ENCODE results near the gene LRBA. TPM values are rescaled to one million over a fixed set of nuclear protein-coding genes. Genes with fewer than 3 reads are reported as not detected.

The LRBA gene
- total RNA-seq, 1 donor from 2014 or later: 46.2 TPM

DNA sequence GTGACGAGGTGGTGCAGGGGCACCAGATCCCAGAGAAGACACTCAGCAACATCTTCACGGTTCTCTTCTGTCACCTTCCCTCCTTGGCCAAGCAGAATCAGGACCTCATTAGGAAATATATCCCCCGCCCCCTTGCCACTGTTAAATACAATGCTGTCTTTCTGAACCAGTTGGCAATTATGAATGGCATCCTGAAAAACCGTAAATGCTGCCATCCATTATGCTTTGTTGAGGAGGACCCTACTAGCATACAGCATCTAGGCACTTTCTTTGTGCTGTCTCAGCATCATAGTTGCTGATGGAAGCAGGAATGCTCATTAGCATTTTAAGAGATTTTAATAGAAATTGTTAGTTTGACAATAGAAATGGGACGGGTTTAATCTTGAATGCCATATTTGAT is 798.4 kb downstream of the LRBA start:
- H3K4me3 ChIP-seq: no peak overlapping the region
- intact Hi-C loops (cut with DNase I): loop anchor here (10.0 kb wide), 1 partner anchor 212 kb away; no protein-coding TSS in a partner anchor
- DNase-seq (no peak), ATAC-seq (no peak)
- H3K9me3 ChIP-seq: no peaks in the 10 kb centered on the region
- H3K27ac ChIP-seq: no peak overlapping the region
- H3K36me3 ChIP-seq: no peaks in the 10 kb centered on the region
- H3K4me1 ChIP-seq: peaks cover 6% of the 10 kb centered on the region
- TF ChIP-seq, protein P1, sequence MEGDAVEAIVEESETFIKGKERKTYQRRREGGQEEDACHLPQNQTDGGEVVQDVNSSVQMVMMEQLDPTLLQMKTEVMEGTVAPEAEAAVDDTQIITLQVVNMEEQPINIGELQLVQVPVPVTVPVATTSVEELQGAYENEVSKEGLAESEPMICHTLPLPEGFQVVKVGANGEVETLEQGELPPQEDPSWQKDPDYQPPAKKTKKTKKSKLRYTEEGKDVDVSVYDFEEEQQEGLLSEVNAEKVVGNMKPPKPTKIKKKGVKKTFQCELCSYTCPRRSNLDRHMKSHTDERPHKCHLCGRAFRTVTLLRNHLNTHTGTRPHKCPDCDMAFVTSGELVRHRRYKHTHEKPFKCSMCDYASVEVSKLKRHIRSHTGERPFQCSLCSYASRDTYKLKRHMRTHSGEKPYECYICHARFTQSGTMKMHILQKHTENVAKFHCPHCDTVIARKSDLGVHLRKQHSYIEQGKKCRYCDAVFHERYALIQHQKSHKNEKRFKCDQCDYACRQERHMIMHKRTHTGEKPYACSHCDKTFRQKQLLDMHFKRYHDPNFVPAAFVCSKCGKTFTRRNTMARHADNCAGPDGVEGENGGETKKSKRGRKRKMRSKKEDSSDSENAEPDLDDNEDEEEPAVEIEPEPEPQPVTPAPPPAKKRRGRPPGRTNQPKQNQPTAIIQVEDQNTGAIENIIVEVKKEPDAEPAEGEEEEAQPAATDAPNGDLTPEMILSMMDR (IDR thresholded peaks at IDR 0.05): no peak
- no peaks in the 10 kb centered on the region for H3K27me3 ChIP-seq (ENCODE audit: low read depth)

DNA sequence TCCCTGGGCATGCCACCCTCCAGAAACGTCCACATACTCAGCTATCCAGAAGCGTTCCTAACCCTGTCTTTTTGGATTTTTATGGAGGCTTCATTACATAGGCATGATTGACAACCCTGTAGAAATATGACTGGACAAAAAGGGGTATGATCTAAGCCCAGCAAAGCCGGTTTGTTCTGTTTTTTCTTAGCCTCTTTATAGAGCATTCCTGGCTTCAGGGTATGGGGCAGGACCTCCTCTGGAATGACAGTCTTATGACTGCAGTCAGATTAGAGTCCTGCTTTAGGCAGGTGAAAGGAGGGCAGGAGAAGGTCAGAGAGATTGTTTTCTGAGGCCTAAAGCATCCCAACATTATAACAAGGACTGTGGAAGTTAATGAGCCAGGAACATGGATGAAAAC is 799.5 kb downstream of the LRBA start:
- ATAC-seq (peak in 1 of 2 donors; percentile 52), DNase-seq (no peak)
- no peak overlapping the region for H3K27ac ChIP-seq
- H3K4me1 ChIP-seq: peaks cover 6% of the 10 kb centered on the region
- H3K4me3 ChIP-seq: no peak overlapping the region
- TF ChIP-seq, protein P1 (IDR thresholded peaks at IDR 0.05): no peak
- no peaks in the 10 kb centered on the region for H3K9me3 ChIP-seq
- no peaks in the 10 kb centered on the region for H3K36me3 ChIP-seq
- intact Hi-C loops (cut with DNase I): loop anchor here (10.0 kb wide), 1 partner anchor 211 kb away; no protein-coding TSS in a partner anchor
- H3K27me3 ChIP-seq (ENCODE audit: low read depth): no peaks in the 10 kb centered on the region

Other genes starting within 250 kb of the LRBA start
- gene RPS3A, start 84.3 kb upstream of the LRBA start, total RNA-seq: 1,447 TPM

Measured in lower lobe of right lung (tissue), 2 donors.